BLaER1 treated with 17β-estradiol and CSF1 and Interleukin-3, amounts not matched to agents 10 nM and 100 nM (cell line): ENCODE data around the gene LEF1.

Experiments
- H3K27ac ChIP-seq, 11 experiments: shearing (Covaris generic); formaldehyde crosslinking; 2 replicates each; pipeline ENCODE4 v1.8.1; 2022
- H3K27me3 ChIP-seq, 11 experiments: shearing (Covaris generic); formaldehyde crosslinking; 2 replicates each; pipeline ENCODE4 v1.8.1; 2022
- H3K36me3 ChIP-seq, 11 experiments: shearing (Covaris generic); formaldehyde crosslinking; 2 replicates each; pipeline ENCODE4 v1.8.1; 2022
- H3K4me1 ChIP-seq, 10 experiments: shearing (Covaris generic); formaldehyde crosslinking; 2 replicates each; pipeline ENCODE4 v1.8.1; 2022
- H3K4me2 ChIP-seq, 11 experiments: shearing (Covaris generic); formaldehyde crosslinking; 2 replicates each; pipeline ENCODE4 v1.8.1; 2022
- H3K4me3 ChIP-seq, 10 experiments: shearing (Covaris generic); formaldehyde crosslinking; 2 replicates each; pipeline ENCODE4 v1.8.1; 2022
- H3K9ac ChIP-seq, 11 experiments: shearing (Covaris generic); formaldehyde crosslinking; 2 replicates each; pipeline ENCODE4 v1.8.1; 2022
- H3K9me3 ChIP-seq, 11 experiments: shearing (Covaris generic); formaldehyde crosslinking; replicated peaks in 1 of 11; 2 replicates each; pipeline ENCODE4 v1.8.1; 2022
- H4K20me1 ChIP-seq, 11 experiments: shearing (Covaris generic); formaldehyde crosslinking; 2 replicates each; pipeline ENCODE4 v1.8.1; 2022
- Cebpa-rat ChIP-seq, 11 experiments: shearing (Covaris generic); IDR thresholded peaks; 2 replicates each; pipeline ENCODE4 v1.8.1; 2022

The LEF1 gene

DNA sequence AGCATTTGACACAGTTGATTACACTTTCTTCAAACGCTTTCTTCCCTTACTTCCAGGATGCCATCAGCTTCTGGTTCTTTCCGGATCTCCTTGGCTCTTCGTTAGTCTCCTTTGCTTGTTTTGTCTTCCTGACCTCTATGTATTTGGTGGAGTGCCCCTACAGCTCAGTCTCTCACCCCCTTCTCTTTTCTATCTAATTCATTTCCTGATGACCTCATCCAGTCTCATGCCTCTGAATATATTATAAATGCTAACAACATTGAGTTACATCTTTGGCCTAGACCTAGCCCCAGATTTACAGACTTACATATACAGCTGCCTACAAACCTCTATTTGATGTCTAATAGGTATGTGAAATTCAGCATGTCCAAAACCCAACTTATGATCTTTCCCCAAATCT is 16.5 kb upstream of the LEF1 start:
- no peaks in the 10 kb centered on the region for H3K27me3 ChIP-seq
- H3K9me3 ChIP-seq, result peaks cover 0 to 6% (median 0%) of the 10 kb centered on the region in 11 experiments; a peak in 3 of 22 replicates
- no peaks in the 10 kb centered on the region for H3K36me3 ChIP-seq
- H3K4me2 ChIP-seq, result no peak overlapping the region
- no peak overlapping the region for H3K9ac ChIP-seq
- no peak for TF ChIP-seq Cebpa-rat (IDR thresholded peaks at IDR 0.05)
- no peak overlapping the region for H3K4me3 ChIP-seq
- H3K4me1 ChIP-seq, result peaks cover 0 to 8% (median 0%) of the 10 kb centered on the region in 10 experiments; a peak in 2 of 20 replicates
- no peak overlapping the region for H3K27ac ChIP-seq
- H4K20me1 ChIP-seq, result no peaks in the 10 kb centered on the region

DNA sequence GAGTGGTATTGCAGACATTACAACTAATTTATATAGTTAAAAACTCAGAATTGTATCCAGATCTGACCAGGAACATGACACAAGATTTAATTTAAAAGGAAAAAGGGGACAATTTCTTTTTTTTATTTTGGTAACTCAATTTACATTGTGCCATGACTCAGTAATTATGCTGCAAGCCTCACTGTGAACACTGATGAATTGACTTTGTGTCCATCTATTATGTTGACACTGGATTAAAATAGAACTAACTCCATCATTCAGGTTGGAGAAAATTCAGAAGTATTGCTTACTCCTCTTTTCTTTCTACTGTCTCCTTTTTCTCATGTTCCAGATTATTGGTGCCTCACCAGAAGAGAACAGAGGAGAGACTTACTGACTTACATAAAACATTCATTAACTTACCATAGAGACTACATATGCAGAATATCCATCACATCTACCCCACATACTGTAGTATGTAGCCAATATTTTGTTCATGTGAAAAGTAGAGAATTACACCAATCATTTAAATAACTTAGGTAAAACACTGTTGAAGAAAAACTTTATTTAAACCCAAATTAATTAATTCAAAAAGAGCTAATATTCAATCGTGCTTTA is 15.8 kb upstream of the LEF1 start:
- no peaks in the 10 kb centered on the region for H3K27me3 ChIP-seq
- no peak overlapping the region for H3K4me2 ChIP-seq
- H4K20me1 ChIP-seq, result no peaks in the 10 kb centered on the region
- H3K4me3 ChIP-seq, result no peak overlapping the region
- peaks cover 0 to 10% (median 0%) of the 10 kb centered on the region in 11 experiments; a peak in 3 of 22 replicates for H3K9me3 ChIP-seq
- H3K4me1 ChIP-seq, result peaks cover 0 to 8% (median 0%) of the 10 kb centered on the region in 10 experiments; a peak in 2 of 20 replicates
- no peak for TF ChIP-seq Cebpa-rat (IDR thresholded peaks at IDR 0.05)
- no peak overlapping the region for H3K9ac ChIP-seq
- no peak overlapping the region for H3K27ac ChIP-seq
- H3K36me3 ChIP-seq, result peaks cover 0 to under 1% (median 0%) of the 10 kb centered on the region in 11 experiments; a peak in 2 of 22 replicates

DNA sequence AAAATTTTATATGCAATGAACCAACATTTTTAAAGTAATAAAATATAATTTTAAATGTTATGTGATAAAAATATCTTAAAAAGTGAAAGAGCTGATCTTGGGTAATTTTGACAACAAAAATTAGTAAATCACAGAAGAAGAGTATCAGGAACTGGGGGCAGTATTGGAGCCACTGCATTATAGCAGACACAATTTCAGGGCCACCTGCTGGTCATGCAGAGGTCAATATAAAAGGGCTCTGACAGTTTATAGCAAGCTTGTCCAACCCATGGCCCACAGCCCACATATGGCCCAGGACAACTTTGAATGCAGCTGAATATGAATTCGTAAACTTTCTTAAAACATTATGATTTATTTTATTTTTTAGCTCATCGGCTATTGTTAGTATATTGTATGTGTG is 13.0 kb upstream of the LEF1 start:
- H3K9me3 ChIP-seq, result peaks cover 0 to 10% (median 0%) of the 10 kb centered on the region in 11 experiments; a peak in 3 of 22 replicates
- TF ChIP-seq Cebpa-rat (IDR thresholded peaks at IDR 0.05), result no peak
- no peak overlapping the region for H3K9ac ChIP-seq
- no peaks in the 10 kb centered on the region for H4K20me1 ChIP-seq
- no peak overlapping the region for H3K4me2 ChIP-seq
- H3K4me1 ChIP-seq, result peaks cover 0 to 8% (median 0%) of the 10 kb centered on the region in 10 experiments; a peak in 2 of 20 replicates
- H3K27me3 ChIP-seq, result no peaks in the 10 kb centered on the region
- no peak overlapping the region for H3K4me3 ChIP-seq
- H3K36me3 ChIP-seq, result peaks cover 0 to 29% (median 8%) of the 10 kb centered on the region in 11 experiments; a peak in 9 of 22 replicates
- no peak overlapping the region for H3K27ac ChIP-seq

DNA sequence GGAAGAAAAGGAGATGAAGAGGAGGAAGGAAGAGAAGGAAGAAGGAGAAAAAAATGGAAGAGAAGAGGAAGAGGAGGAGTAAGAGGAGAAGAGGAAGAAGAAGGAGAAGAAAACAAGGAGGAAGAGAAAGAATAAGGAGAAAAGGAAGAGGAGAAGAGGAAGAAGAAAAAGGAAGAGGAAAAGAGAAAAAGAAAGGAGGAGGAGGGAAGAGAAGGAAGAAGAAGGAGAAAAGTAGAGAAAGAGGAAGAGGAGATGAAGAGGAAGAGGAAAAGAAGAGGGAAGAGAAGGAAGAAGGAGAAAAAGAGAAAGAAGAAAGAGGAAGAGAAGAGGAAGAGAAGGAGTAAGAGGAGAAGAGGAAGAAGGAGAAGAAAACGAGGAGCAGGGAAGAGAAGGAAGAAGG is 11.8 kb upstream of the LEF1 start:
- Histone ChIP-seq H3K27me3 (no peaks in the 10 kb centered on the region), H3K9ac (no peak overlapping the region), H3K36me3 (peaks cover 0 to 34% (median 15%) of the 10 kb centered on the region in 11 experiments; a peak in 10 of 22 replicates), H4K20me1 (no peaks in the 10 kb centered on the region), H3K9me3 (peaks cover 0 to 10% (median 0%) of the 10 kb centered on the region in 11 experiments; a peak in 2 of 22 replicates), H3K4me3 (no peak overlapping the region), H3K4me1 (peaks cover 0 to 8% (median 0%) of the 10 kb centered on the region in 10 experiments; a peak in 3 of 20 replicates), H3K27ac (no peak overlapping the region), H3K4me2 (no peak overlapping the region)
- no peak for TF ChIP-seq Cebpa-rat (IDR thresholded peaks at IDR 0.05)

DNA sequence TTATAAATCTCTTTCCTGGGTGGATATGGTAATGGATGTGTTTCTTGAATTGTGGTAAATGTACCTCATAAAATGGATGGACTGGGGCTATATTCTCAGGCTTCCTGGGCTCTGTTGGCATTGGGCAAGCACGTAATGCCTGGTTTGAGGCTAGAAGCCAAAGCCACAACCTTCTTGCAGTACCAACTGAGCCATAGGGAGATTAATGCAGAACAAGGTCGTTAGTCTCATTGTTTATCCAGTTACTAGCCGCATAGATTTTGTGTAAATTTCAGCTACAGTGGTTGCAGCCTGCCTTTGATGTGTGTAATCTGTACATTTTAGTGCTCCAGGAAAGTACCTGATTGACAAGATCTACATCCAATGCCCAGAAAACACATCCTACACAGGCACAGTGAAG is 7.2 kb upstream of the LEF1 start:
- H3K27me3 ChIP-seq, result peaks cover 36 to 44% (median 42%) of the 10 kb centered on the region in 11 experiments
- H3K9ac ChIP-seq, result no peak overlapping the region
- no peak for TF ChIP-seq Cebpa-rat (IDR thresholded peaks at IDR 0.05)
- H4K20me1 ChIP-seq, result peaks cover 0 to 21% (median 0%) of the 10 kb centered on the region in 11 experiments; a peak in 4 of 22 replicates
- no peak overlapping the region for H3K4me3 ChIP-seq
- no peak overlapping the region for H3K27ac ChIP-seq
- peaks cover 6 to 43% (median 26%) of the 10 kb centered on the region in 10 experiments; a peak in 18 of 20 replicates for H3K4me1 ChIP-seq
- peaks cover 0 to 10% (median 0%) of the 10 kb centered on the region in 11 experiments; a peak in 2 of 22 replicates for H3K9me3 ChIP-seq
- H3K4me2 ChIP-seq, result no peak overlapping the region
- peaks cover 0 to 34% (median 15%) of the 10 kb centered on the region in 11 experiments; a peak in 10 of 22 replicates for H3K36me3 ChIP-seq

DNA sequence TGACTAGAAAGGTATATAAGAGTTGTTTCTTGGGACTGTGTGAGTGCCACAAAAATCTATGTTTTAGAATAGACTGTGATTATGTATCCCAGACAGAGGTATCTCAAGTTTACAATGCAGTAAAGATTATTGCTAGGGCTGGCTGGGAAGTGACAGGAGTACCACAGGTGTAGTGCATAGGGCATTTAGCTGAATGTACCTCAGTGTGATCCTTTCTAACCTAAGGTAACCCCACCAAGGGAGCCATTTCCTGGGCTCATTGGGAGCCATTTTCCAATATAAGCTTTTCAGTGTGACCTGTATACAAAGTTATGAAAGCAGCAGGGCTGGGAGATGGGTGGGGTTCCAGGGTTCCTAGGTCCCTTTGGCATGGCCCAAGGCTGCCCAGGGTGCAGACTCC is 6.1 kb upstream of the LEF1 start:
- Histone ChIP-seq H3K9me3 (peaks cover 0 to 1% (median 0%) of the 10 kb centered on the region in 11 experiments; a peak in 1 of 22 replicates), H3K4me2 (peak overlapping the region in 6 of 11 experiments; percentile 86 to 98 (median 96); a peak in 9 of 22 replicates), H3K4me1 (peaks cover 6 to 54% (median 37%) of the 10 kb centered on the region in 10 experiments; a peak in 18 of 20 replicates), H3K9ac (no peak overlapping the region; a peak in 1 of 22 replicates), H3K36me3 (peaks cover 0 to 34% (median 15%) of the 10 kb centered on the region in 11 experiments; a peak in 10 of 22 replicates), H3K27me3 (peaks cover 47 to 56% (median 53%) of the 10 kb centered on the region in 11 experiments), H3K4me3 (no peak overlapping the region; a peak in 1 of 20 replicates), H3K27ac (no peak overlapping the region), H4K20me1 (peaks cover 0 to 22% (median 0%) of the 10 kb centered on the region in 11 experiments; a peak in 4 of 22 replicates)
- no peak for TF ChIP-seq Cebpa-rat (IDR thresholded peaks at IDR 0.05)

DNA sequence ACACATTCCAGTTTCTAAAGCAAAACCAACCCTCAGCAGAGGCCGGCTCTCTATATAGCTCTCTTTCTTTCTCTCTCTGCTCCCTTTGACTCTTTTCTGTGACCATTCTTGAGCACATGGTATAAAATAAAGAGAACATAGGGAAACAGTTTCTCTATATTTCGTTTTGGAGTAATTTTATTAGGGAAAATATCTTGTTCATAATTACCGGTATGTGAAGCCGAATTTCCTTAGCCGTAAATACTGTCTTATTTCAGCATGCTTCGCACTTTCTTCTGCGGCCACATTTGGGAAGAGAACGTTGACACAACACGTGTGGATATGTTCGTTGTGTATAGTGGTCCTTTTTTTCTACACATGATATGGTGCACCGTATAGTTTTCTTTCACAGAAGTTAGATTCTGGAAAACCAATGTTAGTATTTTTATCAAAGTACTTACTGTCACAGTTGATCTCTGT is 4.9 kb upstream of the LEF1 start:
- H4K20me1 ChIP-seq, result peaks cover 0 to 34% (median 3%) of the 10 kb centered on the region in 11 experiments; a peak in 8 of 22 replicates
- no peak for TF ChIP-seq Cebpa-rat (IDR thresholded peaks at IDR 0.05)
- H3K9me3 ChIP-seq, result no peaks in the 10 kb centered on the region
- H3K36me3 ChIP-seq, result peaks cover 0 to 24% (median 12%) of the 10 kb centered on the region in 11 experiments; a peak in 9 of 22 replicates
- peaks cover 14 to 61% (median 44%) of the 10 kb centered on the region in 10 experiments; a peak in 19 of 20 replicates for H3K4me1 ChIP-seq
- peak overlapping the region; percentile 82 to 98 (median 93) for H3K4me2 ChIP-seq
- H3K9ac ChIP-seq, result peak overlapping the region; percentile 73 to 91 (median 86); a peak in 21 of 22 replicates
- H3K4me3 ChIP-seq, result peak overlapping the region; percentile 57 to 89 (median 76)
- H3K27ac ChIP-seq, result peak overlapping the region; percentile 49 to 93 (median 87); a peak in 21 of 22 replicates
- H3K27me3 ChIP-seq, result peaks cover 60 to 68% (median 65%) of the 10 kb centered on the region in 11 experiments

DNA sequence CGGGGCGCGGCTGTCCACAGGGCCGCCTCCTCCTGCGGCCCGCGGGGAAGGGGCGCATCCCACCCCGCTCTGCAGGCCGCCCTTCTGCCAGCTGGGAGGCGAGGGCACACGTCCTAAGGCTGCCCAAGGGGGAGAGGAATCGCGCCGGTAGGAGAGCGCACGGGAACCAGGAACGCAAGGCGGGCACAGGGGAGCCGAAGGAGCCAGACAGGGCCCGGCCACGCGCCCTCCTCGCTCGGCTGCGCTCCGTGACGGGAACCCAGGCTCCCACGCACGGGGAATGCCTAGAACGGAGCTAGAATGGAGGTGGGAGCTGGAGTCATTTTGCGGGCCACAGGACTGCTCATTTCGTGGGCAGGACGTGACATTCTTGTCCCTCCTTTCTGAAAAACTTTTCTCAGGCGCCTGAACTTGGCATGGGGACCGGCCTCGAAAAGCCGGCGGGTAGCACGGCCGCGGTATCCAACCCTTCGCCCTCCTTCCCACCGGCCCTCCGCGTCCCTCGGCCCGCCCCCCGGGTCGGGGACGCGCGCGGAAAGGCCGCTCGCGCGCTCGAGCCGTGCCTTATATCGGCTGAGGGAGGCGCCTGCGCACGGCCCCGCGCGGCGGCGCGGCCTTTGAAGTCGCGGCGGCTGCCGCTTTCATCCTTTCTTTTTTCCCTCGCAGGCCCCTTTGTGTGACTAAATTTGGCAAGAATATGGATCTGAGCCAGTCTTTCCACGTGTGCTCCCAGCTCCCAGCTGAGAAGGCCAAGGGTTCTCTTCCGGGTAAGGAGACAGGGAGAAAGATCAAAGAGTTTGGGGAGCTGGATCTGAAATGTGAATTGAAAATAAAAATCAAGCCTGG is 4.2 kb upstream of the LEF1 start:
- Histone ChIP-seq H3K9ac (peak overlapping the region; percentile 73 to 91 (median 86)), H3K9me3 (no peaks in the 10 kb centered on the region), H3K4me2 (peak overlapping the region; percentile 82 to 98 (median 93)), H3K36me3 (peaks cover 0 to 24% (median 10%) of the 10 kb centered on the region in 11 experiments; a peak in 9 of 22 replicates), H3K4me1 (peaks cover 14 to 64% (median 44%) of the 10 kb centered on the region in 10 experiments; a peak in 19 of 20 replicates), H3K27me3 (peaks cover 66 to 74% (median 72%) of the 10 kb centered on the region in 11 experiments), H3K4me3 (peak overlapping the region; percentile 57 to 89 (median 76)), H3K27ac (peak overlapping the region; percentile 49 to 93 (median 87); a peak in 21 of 22 replicates), H4K20me1 (peaks cover 0 to 39% (median 5%) of the 10 kb centered on the region in 11 experiments; a peak in 9 of 22 replicates)
- no peak for TF ChIP-seq Cebpa-rat (IDR thresholded peaks at IDR 0.05)
